Mucosa of descending colon (tissue), 3 donors: ENCODE results near the gene DNAH17. TPM values are rescaled to one million over a fixed set of nuclear protein-coding genes. Genes with fewer than 3 reads are reported as not detected.

ENCODE experiments used
- ATAC-seq: fragments of 200-7000 bp; cut with Tn5 transposase; one replicate; pipeline ENCODE4 v1.9.1; 2020; ENCODE audit warnings: mild to moderate bottlenecking, moderate library complexity
- DNase-seq, 3 donors: peaks; one replicate each; pipeline ENCODE4 v3.0.0-alpha.2; 2020
- H3K36me3 ChIP-seq: fragments of 200-600 bp; one replicate; pipeline ENCODE4 v1.8.0; 2021; ENCODE audit warnings: low read depth, mild to moderate bottlenecking
- H3K4me1 ChIP-seq: fragments of 200-600 bp; one replicate; pipeline ENCODE4 v1.8.0; 2021; ENCODE audit warnings: low read depth, mild to moderate bottlenecking
- H3K4me3 ChIP-seq: fragments of 200-600 bp; one replicate; pipeline ENCODE4 v1.8.0; 2021; ENCODE audit warnings: mild to moderate bottlenecking
- H3K9me3 ChIP-seq: fragments of 200-600 bp; one replicate; pipeline ENCODE4 v1.8.0; 2021; ENCODE audit warnings: mild to moderate bottlenecking
- intact Hi-C, 2 donors: fragments of 100-400 bp; cut with DNase I in 1 of 2; cut with micrococcal nuclease in 1 of 2; formaldehyde crosslinking; loops; one replicate each; pipeline versions ENCODE4 v1.11.0 to v1.11.1; 2022; cut with DNase I, micrococcal nuclease
- total RNA-seq, 3 donors: library from RNA; stranded (reverse); fragmentation: NEBNext Ultra II Directional in 2 of 3; extraction: Animal tissue kit (Norgen Biotek cat#: 25700) in 2 of 3; gene quantifications; one replicate each; pipeline versions ENCODE4 v1.2.1 to v1.2.4, GENCODE V29; 2021 to 2023
- TF ChIP-seq, protein P1 (sequence below): fragments of 200-600 bp; IDR thresholded peaks from one replicate; pipeline ENCODE4 v1.8.0; 2022; ENCODE audit warnings: antibody characterized with exemption, mild to moderate bottlenecking
- donor health status: DM: no; HTN: no; CAD: no; lungs with moderate emphysema.
- donor health status: DM: no; HTN: no; CAD: no.
- donor health status: DM: no; HTN: yes; CAD: no.

Gene DNAH17
- total RNA-seq, 3 donors from 2014 or later: 0.06 to 0.17 TPM; not detected in 1

DNA sequence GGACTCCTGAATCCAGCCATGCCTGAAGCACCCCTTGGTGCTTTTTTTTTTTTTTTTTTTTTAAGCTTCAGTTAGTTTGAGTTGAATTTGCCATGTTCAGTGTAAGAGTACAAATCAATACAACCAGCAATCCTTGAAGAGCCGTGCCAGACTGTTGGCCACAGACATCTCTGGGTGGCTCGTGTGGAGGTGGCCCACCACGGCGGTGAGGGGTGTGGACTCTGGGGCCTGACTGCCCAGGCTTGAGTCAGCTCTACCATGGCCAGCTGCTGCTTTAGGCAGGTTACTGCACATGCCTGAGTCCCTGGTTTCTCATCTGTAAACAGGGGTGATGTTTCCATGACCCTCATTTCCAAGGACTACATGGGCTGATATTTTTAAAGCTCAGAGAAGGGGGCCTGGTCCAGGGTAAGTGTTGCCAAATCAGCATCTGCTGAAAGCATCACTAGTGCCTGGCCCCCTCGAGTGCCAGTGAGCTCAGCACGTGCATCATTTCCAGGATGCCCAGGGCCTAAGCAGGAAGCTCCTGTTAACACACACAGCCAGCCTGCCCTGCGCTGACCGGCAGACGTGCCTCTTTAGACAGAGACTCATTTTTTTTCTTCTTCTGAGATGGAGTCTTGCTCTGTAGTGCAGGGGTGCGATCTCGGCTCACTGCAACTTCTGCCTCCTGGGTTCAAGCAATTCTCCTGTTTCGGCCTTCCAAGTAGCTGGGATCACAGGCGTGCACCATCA, 90.1 kb downstream of the DNAH17 start:
- no peak for ATAC-seq
- H3K4me1 ChIP-seq: peaks cover 10% of the 10 kb centered on the region
- DNase-seq: peak in 1 of 3 donors; percentile 25
- intact Hi-C loops: no loop called here
- no peak overlapping the region for H3K4me3 ChIP-seq
- H3K9me3 ChIP-seq: no peaks in the 10 kb centered on the region
- TF ChIP-seq, protein P1, sequence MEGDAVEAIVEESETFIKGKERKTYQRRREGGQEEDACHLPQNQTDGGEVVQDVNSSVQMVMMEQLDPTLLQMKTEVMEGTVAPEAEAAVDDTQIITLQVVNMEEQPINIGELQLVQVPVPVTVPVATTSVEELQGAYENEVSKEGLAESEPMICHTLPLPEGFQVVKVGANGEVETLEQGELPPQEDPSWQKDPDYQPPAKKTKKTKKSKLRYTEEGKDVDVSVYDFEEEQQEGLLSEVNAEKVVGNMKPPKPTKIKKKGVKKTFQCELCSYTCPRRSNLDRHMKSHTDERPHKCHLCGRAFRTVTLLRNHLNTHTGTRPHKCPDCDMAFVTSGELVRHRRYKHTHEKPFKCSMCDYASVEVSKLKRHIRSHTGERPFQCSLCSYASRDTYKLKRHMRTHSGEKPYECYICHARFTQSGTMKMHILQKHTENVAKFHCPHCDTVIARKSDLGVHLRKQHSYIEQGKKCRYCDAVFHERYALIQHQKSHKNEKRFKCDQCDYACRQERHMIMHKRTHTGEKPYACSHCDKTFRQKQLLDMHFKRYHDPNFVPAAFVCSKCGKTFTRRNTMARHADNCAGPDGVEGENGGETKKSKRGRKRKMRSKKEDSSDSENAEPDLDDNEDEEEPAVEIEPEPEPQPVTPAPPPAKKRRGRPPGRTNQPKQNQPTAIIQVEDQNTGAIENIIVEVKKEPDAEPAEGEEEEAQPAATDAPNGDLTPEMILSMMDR: no peak
- H3K36me3 ChIP-seq: no peaks in the 10 kb centered on the region

DNA sequence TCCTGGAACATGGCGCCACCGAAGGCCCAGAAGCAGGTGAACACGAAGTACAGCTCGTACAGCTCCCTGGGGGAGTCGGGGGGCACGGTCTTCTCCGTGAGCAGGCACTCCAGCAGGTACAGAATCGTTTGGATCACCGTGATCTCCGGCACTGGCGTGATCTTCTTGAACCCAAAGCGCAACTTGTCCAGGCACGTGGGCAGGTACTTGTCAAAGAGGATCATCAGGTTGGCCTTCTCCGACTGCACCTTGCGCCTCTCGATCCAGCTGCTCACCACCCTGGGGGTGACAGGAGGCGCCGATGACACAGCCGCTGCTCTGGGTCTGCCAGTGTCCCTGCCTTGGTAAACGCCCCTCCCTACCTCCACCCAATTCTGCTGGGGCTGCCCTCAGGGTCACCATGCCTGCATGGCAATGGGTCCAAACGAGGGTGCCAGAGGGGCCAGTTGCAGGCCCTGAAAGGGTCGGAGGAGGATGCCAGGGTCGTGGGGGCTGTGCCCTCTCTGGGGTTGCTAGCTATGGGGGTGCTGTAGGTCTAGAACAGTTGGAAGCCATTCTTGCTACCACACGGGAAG, 90.9 kb downstream of the DNAH17 start:
- H3K4me3 ChIP-seq: no peak overlapping the region
- intact Hi-C loops: no loop called here
- ATAC-seq: no peak
- H3K9me3 ChIP-seq: no peaks in the 10 kb centered on the region
- TF ChIP-seq, protein P1: no peak
- DNase-seq: peak in 1 of 3 donors; percentile 29
- peaks cover 10% of the 10 kb centered on the region for H3K4me1 ChIP-seq
- no peaks in the 10 kb centered on the region for H3K36me3 ChIP-seq

DNA sequence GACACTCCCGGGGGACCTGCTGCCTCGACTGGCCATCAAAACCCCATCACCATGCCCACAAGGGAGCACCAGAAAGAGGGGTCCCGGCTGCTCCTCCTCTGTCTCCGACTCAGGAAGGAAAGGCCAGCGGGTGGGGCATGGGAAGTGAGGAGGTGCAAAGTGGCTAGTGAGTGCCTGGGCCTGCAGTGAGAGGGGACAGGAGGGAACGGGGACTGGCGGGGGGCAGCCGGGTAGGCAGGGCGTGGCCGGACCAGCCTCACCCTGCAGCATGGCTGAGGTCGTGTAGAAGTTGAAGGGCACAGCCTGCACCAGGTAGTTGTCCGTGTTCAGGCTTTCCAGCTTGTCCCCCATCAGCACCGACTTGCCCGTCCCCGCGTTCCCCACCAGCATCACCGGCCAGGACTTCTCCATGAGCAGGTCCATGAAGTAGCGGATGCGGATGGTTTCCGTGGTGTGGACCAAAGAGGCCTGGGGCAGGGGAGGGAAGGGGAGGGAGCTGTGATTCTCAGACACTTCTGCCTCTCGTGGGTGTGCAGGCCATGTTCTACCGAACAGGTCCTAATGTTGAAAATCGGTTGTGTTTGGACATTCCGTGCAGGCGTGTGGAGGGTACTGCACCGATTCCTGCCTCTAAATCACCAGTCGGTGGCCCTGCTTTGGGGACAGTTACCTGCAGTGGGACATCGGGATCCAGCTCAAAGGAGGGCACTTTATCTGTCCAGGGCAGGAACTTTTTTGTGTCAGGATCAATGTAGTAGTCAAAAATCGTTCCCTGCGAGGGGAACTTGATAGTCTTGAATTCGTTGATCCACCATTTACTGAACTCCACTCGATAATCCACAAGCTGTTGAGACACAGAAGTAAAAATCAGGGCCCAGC, 91.7 kb downstream of the DNAH17 start:
- Histone ChIP-seq H3K4me3 (no peak overlapping the region), H3K4me1 (peaks cover 10% of the 10 kb centered on the region), H3K36me3 (no peaks in the 10 kb centered on the region), H3K9me3 (no peaks in the 10 kb centered on the region)
- intact Hi-C loops: no loop called here
- ATAC-seq: no peak
- peak in 1 of 3 donors; percentile 40 for DNase-seq
- TF ChIP-seq, protein P1: no peak

DNA sequence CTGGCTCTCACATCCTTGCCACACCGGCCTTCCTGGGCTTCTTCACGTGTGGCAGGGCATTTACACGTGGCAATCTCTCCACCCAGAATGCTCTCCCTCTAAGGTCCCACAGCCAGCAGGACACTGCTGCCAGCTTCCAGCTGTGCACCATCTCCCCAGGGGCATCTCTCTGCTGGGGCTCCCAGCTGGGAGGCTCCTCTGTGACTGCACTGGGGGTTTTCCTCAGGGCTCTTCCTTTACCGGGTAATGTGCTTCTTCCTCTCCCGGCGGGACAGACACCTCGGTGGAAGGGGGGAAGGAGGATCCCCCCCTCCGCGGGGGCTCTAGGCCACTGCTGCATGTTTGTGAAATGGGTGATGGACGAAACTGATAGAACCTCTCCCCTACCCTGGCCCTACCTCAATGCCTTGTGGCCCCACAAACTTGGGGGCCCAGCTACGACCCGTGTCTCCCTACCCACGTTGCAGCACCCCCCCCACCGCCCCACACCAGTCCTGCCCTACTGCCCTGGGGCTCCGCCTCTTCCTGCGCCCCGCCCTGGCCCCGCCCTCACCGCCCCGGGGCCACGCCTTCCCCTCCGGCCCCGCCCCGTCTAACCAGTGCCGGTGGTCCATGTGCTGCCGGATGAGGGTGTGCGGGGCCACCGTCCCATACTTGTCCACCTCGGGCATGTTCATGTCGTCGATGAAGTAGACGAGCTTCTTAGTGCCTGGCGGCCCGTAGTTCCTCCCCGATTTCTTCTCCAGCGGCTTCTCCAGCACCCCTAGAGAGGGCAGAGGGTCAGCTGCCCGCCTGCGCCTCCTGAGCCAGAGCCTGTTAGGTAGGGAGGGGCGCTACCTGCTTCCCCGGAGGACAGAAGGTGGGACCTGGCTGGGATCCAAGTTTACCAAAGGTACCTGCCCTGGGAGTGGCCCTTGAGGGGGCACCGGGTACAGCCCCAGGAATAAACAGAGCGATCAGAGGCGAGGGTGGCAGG, 92.6 kb downstream of the DNAH17 start:
- TF ChIP-seq, protein P1: no peak
- DNase-seq (peak; percentile 60 to 79 (median 72)), ATAC-seq (peak; percentile 92)
- Histone ChIP-seq H3K9me3 (no peaks in the 10 kb centered on the region), H3K36me3 (no peaks in the 10 kb centered on the region), H3K4me1 (peaks cover 10% of the 10 kb centered on the region), H3K4me3 (no peak overlapping the region)
- intact Hi-C loops: no loop called here

DNA sequence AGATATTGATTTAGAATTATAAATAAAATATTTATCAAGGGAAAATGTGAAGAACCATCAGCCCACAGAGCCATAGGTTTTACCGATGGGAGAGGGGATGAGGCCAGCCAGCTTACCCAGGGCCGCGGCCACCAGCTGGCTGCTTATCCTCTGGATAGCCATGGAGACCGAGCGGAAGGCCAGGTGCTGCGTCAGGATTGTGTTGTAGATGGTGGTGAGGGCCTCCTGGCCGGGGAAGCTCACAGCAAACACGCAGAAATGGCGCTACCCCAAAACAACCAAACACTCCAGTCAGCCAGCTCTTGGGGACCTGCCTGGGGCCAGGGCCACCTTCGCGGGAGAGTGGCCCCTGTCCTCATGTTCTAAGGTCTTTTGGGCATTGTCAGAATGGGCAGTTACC, 97.8 kb downstream of the DNAH17 start:
- Histone ChIP-seq H3K4me1 (peaks cover 4% of the 10 kb centered on the region), H3K9me3 (no peaks in the 10 kb centered on the region), H3K4me3 (no peak overlapping the region), H3K36me3 (no peaks in the 10 kb centered on the region)
- TF ChIP-seq, protein P1: no peak
- no peak for DNase-seq
- no peak for ATAC-seq
- intact Hi-C loops: no loop called here
